NCI-H446 (cell line): Measurements from ENCODE around the gene PLXNA1.
A peak's percentile ranks its signal among the peaks of the same experiment; 100 is the strongest.

Experiments used
- DNase-seq, 2 experiments: peaks; one replicate each; lab custom pipeline; 2025; lab: John Stamatoyannopoulos, UW

Gene PLXNA1

GRCh38 chr3:126952983-126953660 lies 29.8 kb upstream of the PLXNA1 start:
- no peak for DNase-seq

- no peak for DNase-seq
Measured at GRCh38 chr3:126954141-126954842, 28.6 kb upstream of the PLXNA1 start.

GRCh38 chr3:126955004-126955790 lies 27.7 kb upstream of the PLXNA1 start:
- no peak for DNase-seq

- no peak for DNase-seq
Measured at GRCh38 chr3:126956361-126956760, 26.6 kb upstream of the PLXNA1 start.

- DNase-seq = no peak
Measured at GRCh38 chr3:126956866-126957650, 25.9 kb upstream of the PLXNA1 start.

GRCh38 chr3:126957776-126958637 lies 24.9 kb upstream of the PLXNA1 start:
- no peak for DNase-seq

GRCh38 chr3:126958638-126959085 lies 24.3 kb upstream of the PLXNA1 start:
- no peak for DNase-seq

- peak in 1 of 2 experiments; percentile 18 for DNase-seq
Measured at GRCh38 chr3:126959136-126959920, 23.6 kb upstream of the PLXNA1 start.

GRCh38 chr3:126959921-126960603 lies 22.9 kb upstream of the PLXNA1 start:
- DNase-seq = peak in 1 of 2 experiments; percentile 15

GRCh38 chr3:126960604-126960995 lies 22.3 kb upstream of the PLXNA1 start:
- DNase-seq = peak; percentile 56 to 61

GRCh38 chr3:126961191-126961790 lies 21.6 kb upstream of the PLXNA1 start:
- peak; percentile 86 to 92 for DNase-seq

- no peak for DNase-seq
Measured at GRCh38 chr3:126961791-126962461, 21.0 kb upstream of the PLXNA1 start.

GRCh38 chr3:126962756-126963155 lies 20.2 kb upstream of the PLXNA1 start:
- DNase-seq = no peak

- DNase-seq = no peak
Measured at GRCh38 chr3:126963261-126964190, 19.4 kb upstream of the PLXNA1 start.

- DNase-seq = no peak
Measured at GRCh38 chr3:126964261-126964660, 18.7 kb upstream of the PLXNA1 start.

GRCh38 chr3:126964950-126965349 lies 18.0 kb upstream of the PLXNA1 start:
- DNase-seq = no peak

GRCh38 chr3:126965526-126966080 lies 17.3 kb upstream of the PLXNA1 start:
- DNase-seq = no peak
